Heart left ventricle (tissue), 16 donors: ENCODE data around the gene MRPL18. TPM values are rescaled to one million over a fixed set of nuclear protein-coding genes. Genes with fewer than 3 reads are reported as not detected.
A peak's percentile ranks its signal among the peaks of the same experiment; 100 is the strongest.

ENCODE experiments used
- ATAC-seq, 4 donors: fragments of 200-7000 bp; cut with Tn5 transposase; one replicate each; pipeline ENCODE4 v1.9.1; 2020 to 2022; ENCODE audit warnings: moderate library complexity in 4 of 4, mild to moderate bottlenecking in 3 of 4, moderate number of reproducible peaks in 1 of 4
- DNase-seq, 5 donors: peaks; one replicate each; pipeline ENCODE4 v3.0.0-alpha.2; 2020
- H3K27ac ChIP-seq, 12 donors: fragments of 200-600 bp; sonication (generic) in 4 of 12; one replicate each; pipeline versions ENCODE4 v1.5.0 to v1.8.0; 2016 to 2022; ENCODE audit warnings: mild to moderate bottlenecking in 2 of 12
- H3K27me3 ChIP-seq, 9 donors: fragments of 200-600 bp; sonication (generic) in 2 of 9; one replicate each; pipeline versions ENCODE4 v1.5.1 to v1.8.0; 2016 to 2022; ENCODE audit warnings: mild to moderate bottlenecking in 3 of 9
- H3K36me3 ChIP-seq, 9 donors: fragments of 200-600 bp; sonication (generic) in 2 of 9; one replicate each; pipeline versions ENCODE4 v1.5.0 to v1.8.0; 2018 to 2022; ENCODE audit warnings: mild to moderate bottlenecking in 2 of 9
- H3K4me1 ChIP-seq, 12 donors: fragments of 200-600 bp; sonication (generic) in 4 of 12; one replicate each; pipeline versions ENCODE4 v1.5.0 to v1.8.0; 2016 to 2022; ENCODE audit warnings: mild to moderate bottlenecking in 3 of 12
- H3K4me3 ChIP-seq, 12 donors: fragments of 200-600 bp; sonication (generic) in 4 of 12; one replicate each; pipeline versions ENCODE4 v1.5.0 to v1.8.0; 2017 to 2022; ENCODE audit warnings: mild to moderate bottlenecking in 9 of 12, moderate library complexity in 4 of 12
- H3K9me3 ChIP-seq, 12 donors: fragments of 200-600 bp; sonication (generic) in 4 of 12; one replicate each; pipeline versions ENCODE4 v1.5.0 to v1.8.0; 2016 to 2022; ENCODE audit warnings: mild to moderate bottlenecking in 1 of 12
- CTCF ChIP-seq, 12 donors: fragments of 200-600 bp; sonication (generic) in 4 of 12; IDR thresholded peaks; one replicate each; pipeline versions ENCODE4 v1.5.0 to v1.8.0; 2018 to 2022; ENCODE audit warnings: antibody characterized with exemption in 12 of 12, mild to moderate bottlenecking in 5 of 12
- POLR2A ChIP-seq, 2 donors: fragments of 450-650 bp; IDR thresholded peaks; one replicate each; pipeline ENCODE4 v1.6.1; 2017; ENCODE audit warnings: antibody characterized with exemption in 2 of 2, mild to moderate bottlenecking in 2 of 2, moderate library complexity in 2 of 2
- WGBS, 4 donors: extraction: QIAGEN DNeasy Blood & Tissue Kit in 2 of 4; methylation state at CpG; one replicate each; pipeline versions ENCODE4 v1.1.5 to v1.1.7; 2013 to 2018; 5-methylcytosine and 5-hydroxymethylcytosine counted together
- intact Hi-C, 10 donors: fragments of 100-400 bp; cut with DNase I; formaldehyde crosslinking; loops; one replicate each; pipeline versions ENCODE4 v1.11.1 to v1.14.2; 2022
- polyA plus RNA-seq, 2 donors: library from polyadenylated mRNA; stranded (reverse); fragments of 200-250 nt; gene quantifications; one replicate each; pipeline ENCODE4 v1.2.3, GENCODE V29; 2013
- total RNA-seq, 9 donors: library from RNA; depleted of rRNA in 2 of 9; stranded (reverse); fragments of >200 nt in 2 of 9; fragmentation: NEBNext Ultra II Directional in 3 of 9; extraction: Animal tissue kit (Norgen Biotek cat#: 25700) in 3 of 9; gene quantifications; one replicate each; pipeline versions ENCODE4 v1.1.0 to v1.2.4, GENCODE V29; 2016 to 2023
- donor health status: ischemic (EF 13 %, LVEDD 7.1; RV severe dilation, severe dysfunction).
- donor health status: healthy with polysubstance abuse.
- donor health status: DM: no; HTN: yes; CAD: no.
- donor health status: DM: no; HTN: no; CAD: no.
- donor health status: ischemic (EF 25% LVEDD 6.9; RV normal size, moderate dysfunction).
- donor health status: ischemic (EF 25% LVEDD 5.7; RV mildly dilated, moderate dysfunction).
- donor health status: healthy.
- donor health status: DM: yes; HTN: yes; CAD: no.
- donor health status: ischemic (EF 35%, LVEDD 5.7; RV mildly dilated, moderate dysfunction).
- donor health status: nonischemic (EF 11% LVEDD 7.7; RV severe dilation, severe dysfunction).
- donor health status: DM: yes; HTN: yes; CAD: no.
- donor health status: PGD.
- donor health status: ischemic (EF 29% LVEDD 5.4; RV normal size, mild dysfunction).
- donor health status: nonischemic (EF 23%, LVEDD 6.1; RV moderate dilation, normal function).

The MRPL18 gene
- total and polyA plus RNA-seq, 11 donors = 52.4 to 145 (median 61.8) TPM

GRCh38 chr6:159758031-159759001 lies 32.0 kb upstream of the MRPL18 start:
- intact Hi-C loops = no loop called here
- ATAC-seq (no peak), DNase-seq (no peak)
- Histone ChIP-seq H3K4me3 (no peak overlapping the region), H3K4me1 (peaks cover 0 to 25% (median 12%) of the 10 kb centered on the region in 12 donors), H3K27ac (no peak overlapping the region), H3K9me3 (no peaks in the 10 kb centered on the region), H3K27me3 (no peaks in the 10 kb centered on the region), H3K36me3 (peaks cover 0 to 58% (median 53%) of the 10 kb centered on the region in 9 donors)
- TF ChIP-seq POLR2A (IDR thresholded peaks at IDR 0.05) (no peak), CTCF (IDR thresholded peaks at IDR 0.05) (no peak)
- 91 to 95% (median 92%) methylated on average over 7 of the region's 7 CpGs for WGBS, 4 donors

GRCh38 chr6:159759645-159760044 lies 30.6 kb upstream of the MRPL18 start:
- ATAC-seq (no peak), DNase-seq (no peak)
- Histone ChIP-seq H3K27me3 (no peaks in the 10 kb centered on the region), H3K36me3 (peaks cover 0 to 53% (median 44%) of the 10 kb centered on the region in 9 donors), H3K4me1 (peaks cover 0 to 25% (median 12%) of the 10 kb centered on the region in 12 donors), H3K9me3 (no peaks in the 10 kb centered on the region), H3K4me3 (no peak overlapping the region), H3K27ac (peak overlapping the region in 1 of 12 donors; percentile 96)
- 38 to 81% (median 67%) methylated on average over 1 to 2 of the region's 2 CpGs for WGBS, 4 donors
- intact Hi-C loops = loop anchor here in 4 of 10 donors (2.0 to 10.0 kb wide), 4 partner anchors 32 to 67 kb away; partner anchors contain the start of genes SOD2 (in 3 of the 4) and WTAP (in 2 of the 4)
- TF ChIP-seq POLR2A (IDR thresholded peaks at IDR 0.05) (no peak), CTCF (IDR thresholded peaks at IDR 0.05) (no peak)

GRCh38 chr6:159760602-159761057 lies 29.6 kb upstream of the MRPL18 start:
- no peak for ATAC-seq

More at GRCh38 chr6:159760602-159761057, 29.6 kb upstream of the MRPL18 start:
- Histone ChIP-seq H3K4me1 (peaks cover 0 to 25% (median 12%) of the 10 kb centered on the region in 12 donors), H3K9me3 (no peaks in the 10 kb centered on the region), H3K27me3 (no peaks in the 10 kb centered on the region), H3K27ac (peak overlapping the region in 10 of 12 donors; percentile 96 to 100 (median 98)), H3K4me3 (peak overlapping the region in 7 of 12 donors; percentile 77 to 100 (median 98)), H3K36me3 (peaks cover 0 to 52% (median 41%) of the 10 kb centered on the region in 9 donors)
- intact Hi-C loops = loop anchor here in 5 of 10 donors (1.0 to 10.0 kb wide), 5 partner anchors 33 to 68 kb away; partner anchors contain the start of genes SOD2 (in 3 of the 5) and WTAP (in 3 of the 5)
- DNase-seq = no peak
- 42 to 56% (median 48%) methylated on average over 3 of the region's 3 CpGs for WGBS, 4 donors
- TF ChIP-seq CTCF (IDR thresholded peaks at IDR 0.05) = no peak
- TF ChIP-seq POLR2A (IDR thresholded peaks at IDR 0.05) = no peak
